ENCODE data around the gene SLFN12L. TPM values are rescaled to one million over a fixed set of nuclear protein-coding genes. Genes with fewer than 3 reads are reported as not detected.

The SLFN12L gene
- total RNA-seq, result under 0.01 and 0.15 TPM in 2 replicates

GRCh38 chr17:35537601-35538141 is at the start of gene SLFN12L:
Gene SLFN12L (minus strand): TSS chr17:35537678. CDS start chr17:35522364, 15,314 bp downstream.

DNA sequence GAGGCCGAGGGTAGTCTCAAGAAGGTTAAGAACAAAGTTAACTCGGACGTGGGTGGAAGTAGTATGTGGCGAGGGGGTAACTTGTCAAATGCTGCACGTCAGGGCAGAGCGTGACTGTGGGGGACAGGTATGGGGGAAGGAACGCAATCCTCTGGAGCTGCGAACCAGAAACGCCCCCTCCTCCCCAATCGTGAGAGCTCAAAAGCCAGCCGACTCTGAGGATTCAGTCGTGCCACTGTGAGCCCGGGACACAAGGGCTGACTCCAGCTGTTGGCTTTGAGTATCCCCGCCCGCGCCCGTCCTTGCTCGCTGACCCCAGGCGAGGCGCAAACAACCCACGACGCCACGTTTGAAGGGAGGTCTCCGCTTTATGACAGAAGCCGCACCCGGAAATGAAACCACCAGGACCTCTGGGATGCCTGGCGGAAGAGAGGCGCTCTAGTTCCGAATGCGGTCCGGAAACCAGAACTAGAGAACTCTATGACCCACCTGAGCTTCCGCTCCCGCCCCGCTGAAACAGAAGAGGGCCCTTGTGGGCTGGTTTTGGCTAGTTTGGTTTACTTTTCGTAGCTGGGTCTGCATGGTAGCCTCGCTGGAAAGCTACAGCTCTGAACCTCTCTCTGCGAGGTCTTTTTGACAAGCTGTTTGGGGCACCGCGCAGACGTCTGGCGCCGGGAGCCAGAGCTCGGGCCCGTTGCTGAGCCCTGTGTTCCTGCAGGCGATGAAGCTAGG is 40.9 kb upstream of the SLFN12L start, which contains the start of gene PEX12:
Gene PEX12 (minus strand): TSS at position 375 of the 732 bp plus-strand sequence. CDS start 550 bp downstream, outside the sequence.

DNA sequence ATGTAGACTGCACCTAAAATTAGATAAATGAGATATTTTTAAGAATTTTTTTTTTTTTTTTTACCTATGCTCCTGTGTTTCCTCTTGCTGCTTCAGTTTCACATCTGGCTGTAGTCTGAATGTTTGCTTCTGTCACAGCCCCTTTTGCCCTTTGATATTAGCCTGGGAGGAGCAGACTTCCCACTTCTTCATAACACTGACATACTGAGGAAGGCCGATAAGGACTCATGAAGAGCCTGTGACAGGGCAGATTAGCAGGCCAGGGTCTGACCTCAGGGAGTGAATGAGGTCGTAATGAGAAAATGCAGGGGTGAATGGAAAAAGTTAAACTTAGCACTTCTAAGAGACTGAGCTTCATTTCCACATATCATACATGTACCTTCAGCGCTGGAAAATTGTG is 23.2 kb upstream of the SLFN12L start, which contains the start of gene SLFN14:
Gene SLFN14 (minus strand): TSS at position 117 of the 400 bp plus-strand sequence. CDS start 2,757 bp downstream, outside the sequence.

DNA sequence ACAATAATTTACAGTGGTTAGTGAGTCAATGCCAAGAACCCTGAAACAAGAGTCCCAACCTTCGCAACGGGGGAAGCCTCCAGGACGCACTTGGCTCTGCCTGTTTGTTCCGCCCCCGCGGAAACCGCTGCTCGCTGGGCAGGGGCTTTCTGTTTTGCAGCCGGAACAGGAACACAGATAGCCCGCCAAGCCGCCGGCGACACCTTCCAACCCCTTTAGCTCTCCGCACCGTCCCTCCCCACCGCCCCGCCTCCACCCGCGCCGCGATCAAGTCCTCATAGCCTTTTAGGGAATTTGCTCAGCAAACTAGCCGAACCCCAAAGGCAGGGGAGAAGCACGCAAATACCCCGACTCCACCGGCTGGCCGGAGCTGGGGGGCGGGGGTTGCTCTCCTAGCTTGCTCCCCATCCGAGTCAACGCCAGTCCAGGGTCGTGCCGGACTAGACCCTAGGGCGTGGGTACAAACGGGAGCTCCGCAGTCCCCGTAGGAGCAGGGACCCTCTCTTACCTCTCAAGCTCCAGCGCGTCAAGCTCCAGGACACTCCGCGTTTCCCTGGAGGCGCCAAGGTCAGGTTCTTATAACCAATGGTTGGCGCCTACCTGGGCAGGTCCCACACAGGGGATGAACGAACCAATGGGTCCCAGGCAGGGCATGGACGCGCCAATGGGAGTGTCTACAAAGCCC is 89.1 kb downstream of the SLFN12L start, which contains the start of gene SLFN13:
Gene SLFN13 (minus strand): TSS at position 553 of the 685 bp plus-strand sequence. CDS start 3,086 bp downstream, outside the sequence.

GRCh38 chr17:35432176-35433074 is 105.1 kb downstream of the SLFN12L start, which contains the start of gene SLFN12:
Gene SLFN12 (minus strand): TSS chr17:35432500. CDS start chr17:35423028, 9,472 bp downstream.

Other genes with a start within 250 kb of the SLFN12L start
- gene SLFN11, start 164.1 kb downstream of the SLFN12L start, total RNA-seq, result 52.5 and 57.3 TPM in 2 replicates
- gene SLFN12, start 105.2 kb downstream of the SLFN12L start, total RNA-seq, result 9.4 and 11.6 TPM in 2 replicates
- 3.9 and 4.2 TPM in 2 replicates for gene SLFN13, start 88.9 kb downstream of the SLFN12L start, total RNA-seq
- gene SLFN14, start 23.1 kb upstream of the SLFN12L start, total RNA-seq, result not detected in 2 replicates
- 5.4 and 5.5 TPM in 2 replicates for gene PEX12, start 40.9 kb upstream of the SLFN12L start, total RNA-seq
- 58.3 and 60.2 TPM in 2 replicates for gene AP2B1, start 49.6 kb upstream of the SLFN12L start, total RNA-seq
- gene RASL10B, start 194.0 kb upstream of the SLFN12L start, total RNA-seq, result 4.7 and 5.1 TPM in 2 replicates
- gene GAS2L2, start 215.6 kb upstream of the SLFN12L start, total RNA-seq, result not detected in 2 replicates
- gene C17orf50, start 223.2 kb upstream of the SLFN12L start, total RNA-seq, result not detected in 2 replicates